NCI-H82 treated with DMSO at 0.1 percent for 48 hours (cell line): ENCODE results near the gene NKD2.

Experiments
- DNase-seq: peaks from one replicate; lab custom pipeline; 2025; ENCODE audit not compliant: unreplicated experiment; lab: John Stamatoyannopoulos, UW

Gene NKD2

GRCh38 chr5:1083823-1084605, 75.4 kb downstream of the NKD2 start:
- DNase-seq: no peak

GRCh38 chr5:1085391-1085790, 76.8 kb downstream of the NKD2 start:
- no peak for DNase-seq

- no peak for DNase-seq
Observed at GRCh38 chr5:1086137-1086536, 77.5 kb downstream of the NKD2 start.

GRCh38 chr5:1086871-1087270, 78.3 kb downstream of the NKD2 start:
- DNase-seq: no peak

GRCh38 chr5:1087428-1087827, 78.8 kb downstream of the NKD2 start:
- DNase-seq: no peak

- DNase-seq: no peak
Observed at GRCh38 chr5:1088031-1088430, 79.4 kb downstream of the NKD2 start.
